Measurements from ENCODE around the gene SYNPO. TPM values are rescaled to one million over a fixed set of nuclear protein-coding genes. Genes with fewer than 3 reads are reported as not detected.

Gene SYNPO
- total RNA-seq, 1 donor from 2014 or later: 86.6 TPM

DNA sequence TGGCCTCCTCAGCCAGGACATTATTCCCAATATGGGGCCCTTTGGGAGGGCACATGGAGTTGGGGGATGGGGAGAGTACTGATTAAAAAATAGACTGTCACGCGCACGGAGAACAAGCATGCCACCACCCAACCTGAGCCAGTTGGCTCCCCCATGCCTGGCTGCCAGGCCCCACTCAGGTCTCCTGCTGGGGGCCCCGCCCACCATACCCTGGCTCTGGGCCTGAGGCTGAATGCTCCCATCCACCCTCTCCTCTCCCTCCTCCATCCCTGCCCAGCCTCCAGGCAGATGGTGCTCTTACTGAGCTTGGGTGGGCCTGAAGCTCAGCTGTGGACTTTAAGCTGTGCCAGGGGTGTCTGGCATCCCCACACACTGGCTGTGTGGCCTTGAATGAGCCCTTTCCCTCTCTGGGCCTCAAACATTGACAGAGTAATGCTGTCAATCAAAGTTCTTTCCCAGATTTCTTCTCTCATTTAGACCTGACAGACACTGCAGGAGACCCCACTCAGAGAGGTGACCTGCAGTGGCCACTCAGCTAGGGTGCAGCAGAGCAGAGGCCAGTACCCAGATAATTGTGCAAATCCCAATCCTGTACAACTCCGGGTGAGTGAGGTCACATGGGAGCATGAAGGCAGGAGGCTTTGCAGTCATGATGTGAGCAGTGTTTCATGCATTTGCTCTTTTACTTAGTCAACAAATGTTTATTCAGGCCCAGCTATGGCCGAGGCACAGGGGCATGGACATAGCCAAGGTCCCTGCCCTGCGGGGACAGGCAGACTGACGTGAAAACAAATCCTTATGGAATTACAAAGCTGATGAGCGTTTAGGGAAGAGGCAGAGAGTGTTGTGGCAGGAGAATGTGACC is 9.8 kb upstream of the SYNPO start:
- DNase-seq (ENCODE audit: low spot score in 2 of 2, unreplicated experiment in 2 of 2): no peak
- Mint-ChIP-seq H3K27me3 (ENCODE audit: low read depth) (no peaks in the 10 kb centered on the region), H3K36me3 (no peaks in the 10 kb centered on the region), H3K4me3 (no peak overlapping the region), H3K4me1 (peaks cover 44% of the 10 kb centered on the region), H3K27ac (peak overlapping the region; percentile 71), H3K9me3 (no peaks in the 10 kb centered on the region)
- TF ChIP-seq CTCF (IDR thresholded peaks at IDR 0.05; ENCODE audit: unreplicated experiment): no peak

DNA sequence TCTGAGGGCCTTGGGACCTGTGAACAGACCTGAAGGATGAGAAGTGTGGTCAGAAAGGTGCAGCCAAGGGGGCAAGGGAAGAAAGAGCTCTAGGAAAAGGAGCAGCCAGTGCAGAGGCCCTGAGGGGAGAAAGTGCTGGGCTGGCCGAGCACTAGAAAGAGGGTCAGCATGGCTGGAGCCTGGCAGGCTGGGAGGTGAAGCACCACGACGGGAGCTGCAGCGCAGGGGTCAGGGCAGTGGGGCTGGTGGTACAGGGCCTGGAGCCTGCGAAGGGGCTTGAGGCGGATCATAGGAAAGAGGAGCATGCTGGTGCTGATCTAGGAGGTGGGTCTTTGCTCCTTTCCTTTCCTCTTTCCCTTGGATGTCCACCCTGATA is 9.1 kb upstream of the SYNPO start:
- Mint-ChIP-seq H3K4me3 (no peak overlapping the region), H3K27ac (no peak overlapping the region), H3K27me3 (ENCODE audit: low read depth) (no peaks in the 10 kb centered on the region), H3K4me1 (peaks cover 44% of the 10 kb centered on the region), H3K9me3 (no peaks in the 10 kb centered on the region), H3K36me3 (no peaks in the 10 kb centered on the region)
- TF ChIP-seq CTCF (IDR thresholded peaks at IDR 0.05; ENCODE audit: unreplicated experiment): no peak
- DNase-seq (ENCODE audit: low spot score in 2 of 2, unreplicated experiment in 2 of 2): no peak

DNA sequence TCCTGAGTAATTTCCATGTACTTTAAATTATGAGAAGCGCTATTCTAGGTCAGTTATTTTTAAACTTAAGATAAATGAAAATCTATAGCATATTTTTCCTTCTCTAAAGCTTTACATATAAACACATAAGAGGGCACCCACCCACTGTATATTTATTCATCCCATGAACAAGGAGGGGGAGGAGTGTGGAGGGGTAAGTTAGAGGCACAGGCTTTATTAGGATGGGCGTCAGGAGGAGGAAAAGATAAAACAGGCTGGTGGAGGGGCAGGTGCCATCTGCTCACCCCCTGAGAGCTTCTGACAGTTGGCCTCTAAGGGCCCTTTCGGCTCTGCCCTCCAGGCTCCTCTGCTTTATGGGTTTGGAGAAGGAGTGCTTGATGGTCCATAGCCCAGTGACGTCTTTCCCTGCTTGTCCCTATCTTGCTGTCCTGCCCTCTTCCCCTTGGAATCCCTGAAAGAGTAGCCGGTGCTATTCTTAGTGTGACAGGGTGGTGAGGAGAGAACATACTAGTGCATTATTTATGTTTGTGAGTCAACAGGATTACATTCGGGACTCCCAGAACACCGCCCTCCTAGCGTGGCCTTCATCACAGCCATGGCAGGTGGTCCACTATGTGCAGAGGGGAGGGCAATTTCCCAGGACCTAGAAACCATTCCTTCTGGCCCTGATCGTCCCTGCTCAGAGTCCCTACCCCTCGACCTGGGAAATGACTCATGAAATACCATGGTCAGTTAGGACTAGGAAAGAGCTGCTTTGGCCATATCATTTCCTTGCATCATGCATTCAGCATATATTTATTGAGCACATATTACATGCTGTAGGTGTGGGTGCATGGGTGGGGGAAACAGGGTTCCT is 7.9 kb upstream of the SYNPO start:
- H3K4me1 Mint-ChIP-seq: peaks cover 44% of the 10 kb centered on the region
- H3K9me3 Mint-ChIP-seq: no peaks in the 10 kb centered on the region
- H3K27ac Mint-ChIP-seq: no peak overlapping the region

DNA sequence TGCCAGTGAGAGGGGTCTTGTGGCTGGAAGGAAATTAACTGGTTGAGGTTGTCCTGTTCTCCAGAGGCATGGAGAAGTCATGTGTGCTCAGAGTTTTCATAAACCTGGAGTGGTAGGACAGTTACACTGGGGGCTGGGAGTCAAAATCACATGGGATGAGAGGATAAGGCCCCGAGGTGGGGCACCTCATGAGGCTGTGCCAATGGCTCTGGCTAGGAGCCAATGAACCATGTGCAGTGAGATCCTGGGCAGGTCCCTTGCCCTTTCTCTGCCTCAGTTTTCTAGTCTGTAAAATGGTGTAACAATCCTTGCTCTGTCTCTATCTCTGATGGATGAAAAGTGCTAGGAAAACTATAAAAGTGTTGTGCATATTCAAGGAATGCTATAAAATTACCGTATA is 7.0 kb upstream of the SYNPO start:
- Mint-ChIP-seq H3K27ac (peak overlapping the region; percentile 11), H3K36me3 (no peaks in the 10 kb centered on the region), H3K4me3 (no peak overlapping the region), H3K27me3 (ENCODE audit: low read depth) (no peaks in the 10 kb centered on the region), H3K9me3 (no peaks in the 10 kb centered on the region), H3K4me1 (peaks cover 44% of the 10 kb centered on the region)
- no peak for TF ChIP-seq CTCF (IDR thresholded peaks at IDR 0.05; ENCODE audit: unreplicated experiment)
- DNase-seq (ENCODE audit: low spot score in 2 of 2, unreplicated experiment in 2 of 2): no peak

More for the DNA sequence above, 7.9 kb upstream of the SYNPO start:
- no peaks in the 10 kb centered on the region for H3K36me3 Mint-ChIP-seq
- DNase-seq (ENCODE audit: low spot score in 2 of 2, unreplicated experiment in 2 of 2): no peak
- TF ChIP-seq CTCF (IDR thresholded peaks at IDR 0.05; ENCODE audit: unreplicated experiment): no peak
- H3K27me3 Mint-ChIP-seq (ENCODE audit: low read depth): no peaks in the 10 kb centered on the region
- no peak overlapping the region for H3K4me3 Mint-ChIP-seq

- Mint-ChIP-seq H3K4me1 (peaks cover 65% of the 10 kb centered on the region), H3K27ac (peak overlapping the region; percentile 95), H3K27me3 (ENCODE audit: low read depth) (no peaks in the 10 kb centered on the region), H3K9me3 (no peaks in the 10 kb centered on the region), H3K4me3 (no peak overlapping the region), H3K36me3 (no peaks in the 10 kb centered on the region)
- DNase-seq (ENCODE audit: low spot score in 2 of 2, unreplicated experiment in 2 of 2): no peak
- no peak for TF ChIP-seq CTCF (IDR thresholded peaks at IDR 0.05; ENCODE audit: unreplicated experiment)
Observed at GRCh38 chr5:150636391-150637244, 3.8 kb upstream of the SYNPO start.
